NCI-H446 treated with DMSO at 0.1 percent for 48 hours (cell line): ENCODE data around the gene VLDLR.
"Not testable (repeated sequence)": the region's sequence is repeated elsewhere in the genome, so short reads cannot be mapped to it uniquely, and the experiment has no call there.

ENCODE experiments used
- DNase-seq: peaks from one replicate; lab custom pipeline; 2025; lab: John Stamatoyannopoulos, UW

VLDLR gene

GRCh38 chr9:2664174-2665065, 42.8 kb downstream of the VLDLR start:
- no peak for DNase-seq

GRCh38 chr9:2666569-2666968, 45.0 kb downstream of the VLDLR start:
- DNase-seq = no peak

- DNase-seq = no peak
These were observed 51.6 kb downstream of the VLDLR start for GRCh38 chr9:2673161-2673560.

DNA sequence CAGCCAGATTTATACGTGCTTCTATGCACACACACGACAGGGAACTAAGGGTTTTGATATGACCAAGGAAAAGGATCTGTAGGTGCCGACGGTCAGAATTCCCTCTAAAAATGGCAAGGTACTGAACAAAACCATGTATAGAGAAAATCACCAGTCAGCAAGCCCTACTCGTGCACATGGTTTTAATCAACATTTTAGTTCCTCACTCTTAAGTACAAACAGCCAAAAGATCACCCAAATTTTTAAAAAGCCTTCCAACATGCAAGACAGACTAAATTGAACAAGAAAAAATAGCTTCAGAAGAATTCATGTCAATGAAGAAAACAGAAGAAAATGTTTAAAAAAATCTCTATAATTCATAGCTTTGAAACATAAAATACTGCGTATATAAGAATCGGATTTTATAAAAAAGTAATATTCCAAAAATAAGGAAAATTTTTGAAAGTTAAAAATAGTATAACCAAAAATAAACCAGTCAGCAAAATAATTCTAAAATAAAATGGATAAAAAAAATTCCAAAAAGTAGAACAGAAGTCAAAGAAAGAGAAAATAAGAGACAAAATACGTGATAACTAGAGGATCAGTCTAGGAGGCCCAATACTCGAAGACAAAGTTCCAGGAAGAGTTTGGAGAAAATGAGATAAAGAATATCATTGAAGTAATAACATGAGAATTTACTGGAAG, 52.7 kb downstream of the VLDLR start:
- no peak for DNase-seq

GRCh38 chr9:2675834-2676233, 54.2 kb downstream of the VLDLR start:
- no peak for DNase-seq

DNA sequence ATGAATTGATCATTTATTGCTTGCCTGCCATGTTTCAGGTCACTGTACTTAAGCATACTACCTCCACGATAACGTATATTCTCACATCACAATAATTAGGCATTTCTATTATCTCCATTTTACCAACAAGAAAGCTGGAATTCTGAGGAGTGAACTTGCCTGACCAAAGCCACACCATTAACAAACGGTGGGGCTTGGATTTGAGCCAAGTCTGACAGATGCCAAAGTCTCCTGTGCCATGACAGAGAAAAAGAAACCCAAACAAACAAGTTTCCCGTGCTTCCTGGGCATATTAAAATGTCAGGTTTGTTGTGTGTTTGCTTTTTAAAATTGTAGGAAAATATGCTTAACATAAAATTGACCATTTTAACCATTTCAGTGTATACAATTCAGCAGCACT, 54.9 kb downstream of the VLDLR start:
- no peak for DNase-seq

DNA sequence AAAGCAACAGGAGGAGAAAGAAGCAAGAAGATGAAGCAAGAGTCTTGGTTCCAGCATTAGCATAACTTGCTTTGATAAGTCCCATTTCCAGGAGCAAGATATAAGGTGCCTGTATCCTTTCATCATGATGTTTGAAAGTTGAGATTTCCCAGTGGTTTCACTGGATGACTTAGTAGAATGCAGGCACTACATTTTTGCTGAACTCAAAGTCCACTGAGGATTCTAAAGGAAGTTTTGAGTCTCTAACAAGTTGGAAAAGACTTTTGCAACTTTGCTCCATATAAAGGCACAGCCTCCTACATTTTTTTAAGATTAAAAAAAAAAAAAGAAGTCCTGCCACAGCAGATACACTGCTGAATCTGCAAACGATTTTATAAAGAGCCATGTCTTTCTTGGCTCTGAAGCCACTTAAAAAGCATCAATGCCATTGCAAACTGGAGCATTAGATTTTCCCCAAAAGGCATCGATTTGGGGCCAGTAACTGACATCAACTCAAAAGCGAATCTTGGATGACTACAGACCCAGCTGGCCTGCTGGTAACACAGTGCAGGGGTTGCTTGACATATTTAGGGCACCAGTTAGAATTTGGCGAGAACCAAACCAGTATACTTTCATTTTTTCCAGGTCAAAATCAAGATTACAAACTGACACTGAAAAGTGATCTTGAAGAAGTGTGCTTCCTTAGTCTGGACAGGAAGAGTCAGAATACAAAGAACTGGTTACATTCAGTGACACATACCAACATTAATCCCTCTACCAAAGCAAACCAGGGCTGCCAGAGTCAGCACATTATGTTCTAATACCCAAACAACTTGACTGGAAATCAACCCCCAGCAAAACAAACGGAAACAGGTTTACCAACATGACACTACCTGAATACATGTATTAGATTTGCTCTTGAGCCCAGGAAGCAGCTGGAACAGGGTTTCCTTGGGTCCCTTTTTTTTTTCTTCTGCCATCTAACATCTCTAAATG, 56.6 kb downstream of the VLDLR start:
- DNase-seq = no peak

- DNase-seq = no peak
These were observed 57.4 kb downstream of the VLDLR start for GRCh38 chr9:2679011-2679410.

DNA sequence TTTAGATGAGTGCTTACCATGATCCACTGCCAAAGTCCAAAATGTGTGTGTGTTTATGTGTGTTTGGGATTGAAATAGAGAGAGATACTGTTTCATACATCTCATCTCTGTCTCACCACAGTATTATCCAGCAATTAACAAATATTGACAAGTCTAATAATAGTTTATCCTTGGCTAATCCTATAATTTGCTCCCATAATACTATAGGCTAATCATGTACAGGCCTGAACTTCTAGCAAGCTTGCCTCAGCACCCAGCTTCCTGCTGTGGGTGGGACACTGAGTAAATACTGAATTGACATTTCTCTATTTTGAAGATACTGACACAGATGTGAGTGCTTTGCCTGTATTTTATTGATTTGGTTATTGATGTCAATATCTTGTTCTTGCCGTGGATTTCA, 60.4 kb downstream of the VLDLR start:
- DNase-seq = no peak

DNA sequence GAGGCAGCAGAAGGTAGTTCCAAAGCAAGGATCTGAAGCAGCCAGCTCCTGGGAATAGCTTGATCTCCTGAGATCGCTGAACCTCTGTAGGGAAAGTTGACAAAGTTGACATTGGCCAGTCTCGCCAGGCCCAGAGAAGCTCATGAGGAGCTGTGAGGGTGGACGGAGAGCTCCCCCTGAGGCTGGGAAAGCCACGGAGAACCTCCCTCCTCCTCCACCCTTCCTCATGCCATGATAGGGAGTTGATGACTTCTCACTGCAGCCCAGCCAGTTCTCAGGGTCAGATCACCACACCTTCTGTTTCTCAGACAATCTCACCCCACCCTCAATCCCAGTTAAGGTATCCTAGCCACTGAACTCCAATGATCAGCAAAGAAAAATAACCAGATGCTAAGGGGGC, 65.3 kb downstream of the VLDLR start:
- DNase-seq = no peak

DNA sequence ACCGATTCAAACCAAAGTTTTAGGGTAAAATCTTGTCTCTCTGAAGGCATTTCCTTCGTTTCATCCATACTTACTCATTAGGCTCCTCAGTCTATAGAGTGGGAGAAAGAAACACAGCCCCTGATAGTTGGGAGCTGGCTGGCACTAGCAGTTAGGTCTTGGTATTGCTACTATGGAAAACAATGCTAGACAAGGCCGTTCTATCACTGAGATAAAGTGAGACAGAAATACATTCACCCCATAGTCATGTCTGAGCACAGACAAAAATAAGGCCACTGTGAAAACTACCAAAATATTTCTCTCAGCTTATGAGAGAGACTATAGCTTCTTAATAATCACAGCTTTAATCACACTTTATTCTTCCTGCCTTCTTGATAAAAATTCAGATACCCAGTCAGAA, 67.0 kb downstream of the VLDLR start:
- DNase-seq = no peak

DNA sequence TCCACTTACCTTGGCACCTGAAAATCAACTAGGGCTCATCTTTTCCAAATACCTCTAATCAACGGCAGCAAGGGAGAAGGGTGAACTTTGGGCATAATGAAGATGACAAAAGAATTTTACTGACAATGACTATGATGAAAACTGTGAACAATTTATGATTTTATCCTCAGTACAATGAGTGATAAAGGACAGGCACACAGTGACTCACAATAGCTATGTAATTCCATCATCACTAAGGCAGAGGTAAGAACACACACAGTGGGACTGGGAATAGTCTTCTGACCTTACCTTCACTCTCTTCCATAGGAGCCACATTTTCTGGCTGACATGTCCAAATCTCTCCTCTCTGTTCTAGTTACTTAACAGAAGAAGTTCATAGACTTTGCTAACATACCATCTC, 69.6 kb downstream of the VLDLR start:
- no peak for DNase-seq

- no peak for DNase-seq
These were observed 70.0 kb downstream of the VLDLR start for GRCh38 chr9:2691626-2692025.

DNA sequence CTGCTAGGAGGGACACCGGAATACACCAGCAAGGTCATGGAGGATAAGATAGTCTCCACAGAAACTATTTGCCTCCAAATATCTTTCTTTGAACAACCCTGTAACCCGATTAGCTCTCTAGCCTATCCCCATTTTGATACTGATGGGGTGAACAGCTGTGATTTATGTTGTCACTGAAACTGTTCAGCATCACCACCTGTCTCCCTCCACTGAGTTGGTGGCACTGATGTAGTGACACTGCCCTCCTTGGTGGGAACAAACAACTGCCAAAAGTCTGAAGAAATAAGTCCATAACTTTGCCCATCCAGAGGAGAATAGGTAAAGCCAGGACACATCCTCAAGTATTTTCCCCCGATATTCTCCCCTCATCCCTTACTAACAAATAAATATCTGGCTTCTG, 71.5 kb downstream of the VLDLR start:
- DNase-seq = no peak

- DNase-seq = no peak
These were observed 75.9 kb downstream of the VLDLR start for GRCh38 chr9:2697492-2697891.

DNA sequence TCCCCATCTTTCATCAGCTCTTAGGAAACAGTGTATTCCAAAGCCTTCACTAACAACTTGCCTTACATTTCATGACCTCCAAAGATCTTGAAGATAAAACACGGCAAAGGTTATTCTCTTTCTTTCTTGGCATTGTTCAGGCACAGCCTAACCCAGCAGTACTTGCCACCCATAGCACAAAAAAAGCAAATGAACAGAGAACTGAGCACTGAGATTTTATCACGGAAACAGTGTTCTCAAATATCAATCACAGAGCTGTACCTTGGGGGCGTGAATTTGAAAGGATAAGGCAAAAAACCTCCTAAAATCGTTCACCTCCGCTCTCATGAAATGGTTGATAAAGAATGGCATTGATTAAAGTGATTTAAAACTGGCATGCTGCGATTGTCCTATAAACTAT, 78.8 kb downstream of the VLDLR start:
- DNase-seq = no peak

DNA sequence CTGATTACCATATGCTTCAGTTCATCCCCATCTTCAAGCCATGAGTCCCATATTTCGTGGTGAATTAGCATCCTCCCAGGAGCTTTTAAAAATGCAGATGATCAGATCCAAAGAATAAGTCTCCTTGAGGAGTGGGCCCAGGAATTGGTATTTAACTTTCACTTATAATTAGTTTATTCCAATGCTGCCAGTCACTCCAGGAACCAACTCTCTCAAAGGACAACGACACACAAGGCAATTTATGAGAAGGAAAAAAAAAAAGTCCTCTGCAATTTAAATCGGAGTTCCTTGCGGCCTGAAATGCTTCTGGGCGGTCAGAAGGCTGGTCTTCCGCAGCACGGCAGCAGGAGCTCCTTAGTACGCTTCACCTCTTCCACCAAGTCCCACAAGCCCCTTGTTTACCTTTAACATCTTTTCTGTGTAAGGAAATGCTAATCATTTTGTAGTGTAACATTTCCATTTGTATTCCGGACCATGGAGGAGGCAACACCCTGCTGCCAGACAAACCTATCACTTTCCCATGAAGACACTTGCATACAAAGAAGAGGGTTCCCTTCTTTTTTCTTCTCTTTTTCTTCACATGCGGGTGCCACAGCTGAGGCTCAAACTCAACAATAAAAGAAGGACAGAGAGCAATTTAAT, 79.4 kb downstream of the VLDLR start:
- DNase-seq = no peak

- no peak for DNase-seq
These were observed 82.9 kb downstream of the VLDLR start for GRCh38 chr9:2704504-2704903.

- not testable (repeated sequence) for DNase-seq
These were observed 85.7 kb downstream of the VLDLR start for GRCh38 chr9:2707256-2707655.
